Stimulated activated CD8-positive, alpha-beta memory T cell treated with anti-CD3 and anti-CD28 coated beads, Interleukin-15, amount 100 ng/mL, for 1 hour (primary cell): ENCODE measurements around the gene MTA1.

Experiments
- DNase-seq: peaks from one replicate; pipeline ENCODE4 v3.0.0-alpha.2; 2020; ENCODE audit warnings: low read depth

Gene MTA1

GRCh38 chr14:105445901-105446845, 26.5 kb downstream of the MTA1 start:
- no peak for DNase-seq

GRCh38 chr14:105446971-105447370, 27.3 kb downstream of the MTA1 start:
- DNase-seq, result no peak

- DNase-seq, result no peak
These were observed 28.3 kb downstream of the MTA1 start for GRCh38 chr14:105447651-105448640.

- peak; percentile 59 for DNase-seq
These were observed 29.1 kb downstream of the MTA1 start for GRCh38 chr14:105448706-105449111.

GRCh38 chr14:105449276-105450122, 29.9 kb downstream of the MTA1 start:
- no peak for DNase-seq

GRCh38 chr14:105450123-105450505, 30.5 kb downstream of the MTA1 start:
- no peak for DNase-seq

- no peak for DNase-seq
These were observed 31.5 kb downstream of the MTA1 start for GRCh38 chr14:105450864-105451720.

- DNase-seq, result no peak
These were observed 33.3 kb downstream of the MTA1 start for GRCh38 chr14:105452963-105453362.

- DNase-seq, result no peak
These were observed 34.2 kb downstream of the MTA1 start for GRCh38 chr14:105453847-105454246.

GRCh38 chr14:105455086-105455640, 35.5 kb downstream of the MTA1 start:
- no peak for DNase-seq

- no peak for DNase-seq
These were observed 36.4 kb downstream of the MTA1 start for GRCh38 chr14:105455766-105456660.

- no peak for DNase-seq
These were observed 37.4 kb downstream of the MTA1 start for GRCh38 chr14:105456736-105457617.

- no peak for DNase-seq
These were observed 38.4 kb downstream of the MTA1 start for GRCh38 chr14:105458010-105458409.

GRCh38 chr14:105458571-105458970, 38.9 kb downstream of the MTA1 start:
- DNase-seq, result no peak

- DNase-seq, result no peak
These were observed 40.5 kb downstream of the MTA1 start for GRCh38 chr14:105460116-105460515.

- DNase-seq, result no peak
These were observed 41.0 kb downstream of the MTA1 start for GRCh38 chr14:105460616-105461015.

GRCh38 chr14:105461903-105462302, 42.3 kb downstream of the MTA1 start:
- DNase-seq, result no peak

- no peak for DNase-seq
These were observed 44.9 kb downstream of the MTA1 start for GRCh38 chr14:105464501-105464900.
